D721Med (cell line): ENCODE measurements around the gene EMILIN1.

Source experiments
- DNase-seq: peaks from one replicate; pipeline ENCODE4 v3.0.0; 2011; ENCODE audit warnings: low spot score; ENCODE audit not compliant: insufficient read length
- FAIRE-seq: peaks from 2 replicates; lab custom pipeline; 2011; peaks lifted over from hg19 to GRCh38; lab: Jason Lieb, UNC
- TF ChIP-seq, protein P1 (sequence below): IDR thresholded peaks from 2 replicates; pipeline ENCODE4 v1.5.1; 2012; ENCODE audit warnings: mild to moderate bottlenecking, control low read depth; ENCODE audit not compliant: insufficient read depth; ENCODE audit errors: missing control alignments

The EMILIN1 gene

GRCh38 chr2:27039426-27039825, 39.0 kb upstream of the EMILIN1 start:
- FAIRE-seq = no peak
- TF ChIP-seq, protein P1, sequence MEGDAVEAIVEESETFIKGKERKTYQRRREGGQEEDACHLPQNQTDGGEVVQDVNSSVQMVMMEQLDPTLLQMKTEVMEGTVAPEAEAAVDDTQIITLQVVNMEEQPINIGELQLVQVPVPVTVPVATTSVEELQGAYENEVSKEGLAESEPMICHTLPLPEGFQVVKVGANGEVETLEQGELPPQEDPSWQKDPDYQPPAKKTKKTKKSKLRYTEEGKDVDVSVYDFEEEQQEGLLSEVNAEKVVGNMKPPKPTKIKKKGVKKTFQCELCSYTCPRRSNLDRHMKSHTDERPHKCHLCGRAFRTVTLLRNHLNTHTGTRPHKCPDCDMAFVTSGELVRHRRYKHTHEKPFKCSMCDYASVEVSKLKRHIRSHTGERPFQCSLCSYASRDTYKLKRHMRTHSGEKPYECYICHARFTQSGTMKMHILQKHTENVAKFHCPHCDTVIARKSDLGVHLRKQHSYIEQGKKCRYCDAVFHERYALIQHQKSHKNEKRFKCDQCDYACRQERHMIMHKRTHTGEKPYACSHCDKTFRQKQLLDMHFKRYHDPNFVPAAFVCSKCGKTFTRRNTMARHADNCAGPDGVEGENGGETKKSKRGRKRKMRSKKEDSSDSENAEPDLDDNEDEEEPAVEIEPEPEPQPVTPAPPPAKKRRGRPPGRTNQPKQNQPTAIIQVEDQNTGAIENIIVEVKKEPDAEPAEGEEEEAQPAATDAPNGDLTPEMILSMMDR = no peak
- DNase-seq = no peak

GRCh38 chr2:27039871-27040270, 38.5 kb upstream of the EMILIN1 start:
- FAIRE-seq = no peak
- TF ChIP-seq, protein P1 = no peak

GRCh38 chr2:27040282-27040681, 38.1 kb upstream of the EMILIN1 start:
- TF ChIP-seq, protein P1 = no peak
- DNase-seq (no peak), FAIRE-seq (no peak)

More at GRCh38 chr2:27039871-27040270, 38.5 kb upstream of the EMILIN1 start:
- no peak for DNase-seq

- no peak for FAIRE-seq
- no peak for DNase-seq
- TF ChIP-seq, protein P1 = no peak
Measured at GRCh38 chr2:27041752-27042151, 36.7 kb upstream of the EMILIN1 start.

DNA sequence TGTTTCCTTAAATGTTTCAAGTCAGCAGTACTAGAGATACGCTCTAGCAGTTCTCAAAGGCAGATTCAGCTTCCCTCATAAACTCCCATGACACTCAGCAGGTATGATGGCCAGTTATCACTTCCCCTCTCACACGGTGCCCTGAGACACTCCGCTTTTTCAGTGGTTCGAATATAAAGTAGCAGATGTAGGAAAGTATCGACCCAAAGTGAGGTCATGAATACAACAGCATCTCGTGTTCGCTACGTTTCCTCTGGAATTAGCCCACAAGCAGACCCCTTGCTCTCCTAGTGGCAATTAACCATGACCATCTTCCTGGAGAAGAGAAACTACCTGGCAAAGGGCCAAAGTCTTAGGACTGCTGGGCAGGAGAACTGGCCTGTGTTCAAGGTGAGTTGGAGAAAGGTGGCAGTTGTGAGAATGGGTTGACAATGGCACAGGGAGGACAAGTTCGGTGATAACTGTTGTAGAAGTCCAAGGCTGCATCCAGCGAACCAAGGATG, 36.2 kb upstream of the EMILIN1 start:
- TF ChIP-seq, protein P1 = no peak
- FAIRE-seq = no peak
- no peak for DNase-seq

DNA sequence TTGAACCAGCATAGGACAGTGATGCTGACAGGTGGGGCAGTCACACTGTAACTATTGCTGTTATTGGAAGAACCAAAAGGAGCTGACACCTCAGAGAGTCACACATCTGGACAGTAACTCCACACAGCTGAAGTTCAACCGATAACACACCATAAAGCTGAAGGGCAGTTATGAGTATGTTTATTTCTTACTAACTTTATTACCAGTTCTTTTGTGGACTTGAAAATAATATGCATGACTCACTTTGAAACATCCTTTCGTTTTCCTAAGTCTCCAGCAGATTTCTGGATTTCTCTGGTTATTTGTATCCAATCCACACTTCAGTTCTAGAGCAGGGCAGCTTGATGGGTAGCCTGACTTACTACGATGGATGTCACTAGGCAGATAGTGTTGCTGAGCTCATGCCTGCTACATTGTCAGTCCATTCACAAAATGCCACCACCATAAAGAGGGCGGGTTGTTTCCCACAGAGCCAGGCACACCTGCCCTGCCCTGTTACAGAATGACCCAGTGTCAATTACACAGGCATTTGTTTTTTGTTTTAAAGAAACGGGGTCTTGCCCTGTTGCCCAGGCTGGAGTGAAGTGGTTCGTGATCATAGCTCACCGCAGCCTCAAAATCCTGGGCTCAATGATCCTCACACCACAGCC, 35.3 kb upstream of the EMILIN1 start:
- TF ChIP-seq, protein P1 = no peak
- DNase-seq = no peak
- FAIRE-seq = no peak
